ENCODE results near the gene IL17RA.

IL17RA gene

DNA sequence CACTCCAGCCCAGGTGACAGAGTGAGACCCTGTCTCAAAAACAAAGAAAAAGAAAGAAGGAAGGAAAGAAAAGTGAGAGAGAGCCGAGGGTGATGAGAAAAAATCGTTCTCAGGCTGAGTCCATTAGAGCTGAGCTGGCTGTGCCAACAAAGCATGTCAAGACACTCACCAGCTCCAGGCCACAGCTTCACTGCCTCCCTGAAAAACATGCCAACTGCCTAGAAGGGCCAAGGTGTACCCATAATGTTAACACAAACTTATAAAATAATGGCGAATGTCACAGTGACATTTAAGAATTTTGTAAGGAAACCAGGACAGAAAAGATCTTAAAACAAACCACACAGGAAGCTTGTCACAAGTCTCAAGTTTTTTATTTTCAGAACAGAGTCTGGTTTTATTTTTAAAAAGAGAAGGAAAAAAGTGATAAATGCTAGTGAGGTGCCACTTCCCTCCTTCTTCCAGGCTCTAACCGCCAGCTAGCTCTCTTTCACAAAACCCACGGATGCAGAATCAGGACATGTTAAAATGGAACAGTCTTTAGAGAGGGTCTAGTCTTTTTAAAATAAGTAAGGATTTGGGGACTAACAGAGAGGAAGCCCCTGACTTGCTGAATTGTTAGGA, 31.3 kb downstream of the IL17RA start (continued):
- TF ChIP-seq, protein P1, sequence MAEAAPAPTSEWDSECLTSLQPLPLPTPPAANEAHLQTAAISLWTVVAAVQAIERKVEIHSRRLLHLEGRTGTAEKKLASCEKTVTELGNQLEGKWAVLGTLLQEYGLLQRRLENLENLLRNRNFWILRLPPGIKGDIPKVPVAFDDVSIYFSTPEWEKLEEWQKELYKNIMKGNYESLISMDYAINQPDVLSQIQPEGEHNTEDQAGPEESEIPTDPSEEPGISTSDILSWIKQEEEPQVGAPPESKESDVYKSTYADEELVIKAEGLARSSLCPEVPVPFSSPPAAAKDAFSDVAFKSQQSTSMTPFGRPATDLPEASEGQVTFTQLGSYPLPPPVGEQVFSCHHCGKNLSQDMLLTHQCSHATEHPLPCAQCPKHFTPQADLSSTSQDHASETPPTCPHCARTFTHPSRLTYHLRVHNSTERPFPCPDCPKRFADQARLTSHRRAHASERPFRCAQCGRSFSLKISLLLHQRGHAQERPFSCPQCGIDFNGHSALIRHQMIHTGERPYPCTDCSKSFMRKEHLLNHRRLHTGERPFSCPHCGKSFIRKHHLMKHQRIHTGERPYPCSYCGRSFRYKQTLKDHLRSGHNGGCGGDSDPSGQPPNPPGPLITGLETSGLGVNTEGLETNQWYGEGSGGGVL (tag by site-specific recombination; IDR thresholded peaks at IDR 0.05): no peak
- no peak for TF ChIP-seq ZNF404 (tag by site-specific recombination; IDR thresholded peaks at IDR 0.05)
- TF ChIP-seq KLF1 (tag by site-specific recombination; IDR thresholded peaks at IDR 0.05): no peak
- TF ChIP-seq, protein P2, sequence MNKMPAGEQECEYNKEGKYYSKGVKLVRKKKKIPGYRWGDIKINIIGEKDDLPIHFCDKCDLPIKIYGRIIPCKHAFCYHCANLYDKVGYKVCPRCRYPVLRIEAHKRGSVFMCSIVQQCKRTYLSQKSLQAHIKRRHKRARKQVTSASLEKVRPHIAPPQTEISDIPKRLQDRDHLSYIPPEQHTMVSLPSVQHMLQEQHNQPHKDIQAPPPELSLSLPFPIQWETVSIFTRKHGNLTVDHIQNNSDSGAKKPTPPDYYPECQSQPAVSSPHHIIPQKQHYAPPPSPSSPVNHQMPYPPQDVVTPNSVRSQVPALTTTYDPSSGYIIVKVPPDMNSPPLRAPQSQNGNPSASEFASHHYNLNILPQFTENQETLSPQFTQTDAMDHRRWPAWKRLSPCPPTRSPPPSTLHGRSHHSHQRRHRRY (tag by site-specific recombination; IDR thresholded peaks at IDR 0.05): no peak
- no peak for TF ChIP-seq ZNF354C (tag by site-specific recombination; IDR thresholded peaks at IDR 0.05; ENCODE audit: borderline replicate concordance, low read depth)
- TF ChIP-seq, protein P3, sequence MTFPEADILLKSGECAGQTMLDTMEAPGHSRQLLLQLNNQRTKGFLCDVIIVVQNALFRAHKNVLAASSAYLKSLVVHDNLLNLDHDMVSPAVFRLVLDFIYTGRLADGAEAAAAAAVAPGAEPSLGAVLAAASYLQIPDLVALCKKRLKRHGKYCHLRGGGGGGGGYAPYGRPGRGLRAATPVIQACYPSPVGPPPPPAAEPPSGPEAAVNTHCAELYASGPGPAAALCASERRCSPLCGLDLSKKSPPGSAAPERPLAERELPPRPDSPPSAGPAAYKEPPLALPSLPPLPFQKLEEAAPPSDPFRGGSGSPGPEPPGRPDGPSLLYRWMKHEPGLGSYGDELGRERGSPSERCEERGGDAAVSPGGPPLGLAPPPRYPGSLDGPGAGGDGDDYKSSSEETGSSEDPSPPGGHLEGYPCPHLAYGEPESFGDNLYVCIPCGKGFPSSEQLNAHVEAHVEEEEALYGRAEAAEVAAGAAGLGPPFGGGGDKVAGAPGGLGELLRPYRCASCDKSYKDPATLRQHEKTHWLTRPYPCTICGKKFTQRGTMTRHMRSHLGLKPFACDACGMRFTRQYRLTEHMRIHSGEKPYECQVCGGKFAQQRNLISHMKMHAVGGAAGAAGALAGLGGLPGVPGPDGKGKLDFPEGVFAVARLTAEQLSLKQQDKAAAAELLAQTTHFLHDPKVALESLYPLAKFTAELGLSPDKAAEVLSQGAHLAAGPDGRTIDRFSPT (tag by site-specific recombination; IDR thresholded peaks at IDR 0.05): no peak
- no peak for TF ChIP-seq ZNF610 (tag by site-specific recombination; IDR thresholded peaks at IDR 0.05; ENCODE audit: borderline replicate concordance)
- TF ChIP-seq, protein P4, sequence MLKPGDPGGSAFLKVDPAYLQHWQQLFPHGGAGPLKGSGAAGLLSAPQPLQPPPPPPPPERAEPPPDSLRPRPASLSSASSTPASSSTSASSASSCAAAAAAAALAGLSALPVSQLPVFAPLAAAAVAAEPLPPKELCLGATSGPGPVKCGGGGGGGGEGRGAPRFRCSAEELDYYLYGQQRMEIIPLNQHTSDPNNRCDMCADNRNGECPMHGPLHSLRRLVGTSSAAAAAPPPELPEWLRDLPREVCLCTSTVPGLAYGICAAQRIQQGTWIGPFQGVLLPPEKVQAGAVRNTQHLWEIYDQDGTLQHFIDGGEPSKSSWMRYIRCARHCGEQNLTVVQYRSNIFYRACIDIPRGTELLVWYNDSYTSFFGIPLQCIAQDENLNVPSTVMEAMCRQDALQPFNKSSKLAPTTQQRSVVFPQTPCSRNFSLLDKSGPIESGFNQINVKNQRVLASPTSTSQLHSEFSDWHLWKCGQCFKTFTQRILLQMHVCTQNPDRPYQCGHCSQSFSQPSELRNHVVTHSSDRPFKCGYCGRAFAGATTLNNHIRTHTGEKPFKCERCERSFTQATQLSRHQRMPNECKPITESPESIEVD (tag by site-specific recombination; IDR thresholded peaks at IDR 0.05): no peak
- no peak for TF ChIP-seq ZNF560 (tag by site-specific recombination; IDR thresholded peaks at IDR 0.05; ENCODE audit: borderline replicate concordance)
- no peak for TF ChIP-seq ZNF274 (IDR thresholded peaks at IDR 0.05; ENCODE audit: low read length)
- no peak for TF ChIP-seq ZNF274 (tag by site-specific recombination; IDR thresholded peaks at IDR 0.05; ENCODE audit: borderline replicate concordance)
- TF ChIP-seq, protein P5, sequence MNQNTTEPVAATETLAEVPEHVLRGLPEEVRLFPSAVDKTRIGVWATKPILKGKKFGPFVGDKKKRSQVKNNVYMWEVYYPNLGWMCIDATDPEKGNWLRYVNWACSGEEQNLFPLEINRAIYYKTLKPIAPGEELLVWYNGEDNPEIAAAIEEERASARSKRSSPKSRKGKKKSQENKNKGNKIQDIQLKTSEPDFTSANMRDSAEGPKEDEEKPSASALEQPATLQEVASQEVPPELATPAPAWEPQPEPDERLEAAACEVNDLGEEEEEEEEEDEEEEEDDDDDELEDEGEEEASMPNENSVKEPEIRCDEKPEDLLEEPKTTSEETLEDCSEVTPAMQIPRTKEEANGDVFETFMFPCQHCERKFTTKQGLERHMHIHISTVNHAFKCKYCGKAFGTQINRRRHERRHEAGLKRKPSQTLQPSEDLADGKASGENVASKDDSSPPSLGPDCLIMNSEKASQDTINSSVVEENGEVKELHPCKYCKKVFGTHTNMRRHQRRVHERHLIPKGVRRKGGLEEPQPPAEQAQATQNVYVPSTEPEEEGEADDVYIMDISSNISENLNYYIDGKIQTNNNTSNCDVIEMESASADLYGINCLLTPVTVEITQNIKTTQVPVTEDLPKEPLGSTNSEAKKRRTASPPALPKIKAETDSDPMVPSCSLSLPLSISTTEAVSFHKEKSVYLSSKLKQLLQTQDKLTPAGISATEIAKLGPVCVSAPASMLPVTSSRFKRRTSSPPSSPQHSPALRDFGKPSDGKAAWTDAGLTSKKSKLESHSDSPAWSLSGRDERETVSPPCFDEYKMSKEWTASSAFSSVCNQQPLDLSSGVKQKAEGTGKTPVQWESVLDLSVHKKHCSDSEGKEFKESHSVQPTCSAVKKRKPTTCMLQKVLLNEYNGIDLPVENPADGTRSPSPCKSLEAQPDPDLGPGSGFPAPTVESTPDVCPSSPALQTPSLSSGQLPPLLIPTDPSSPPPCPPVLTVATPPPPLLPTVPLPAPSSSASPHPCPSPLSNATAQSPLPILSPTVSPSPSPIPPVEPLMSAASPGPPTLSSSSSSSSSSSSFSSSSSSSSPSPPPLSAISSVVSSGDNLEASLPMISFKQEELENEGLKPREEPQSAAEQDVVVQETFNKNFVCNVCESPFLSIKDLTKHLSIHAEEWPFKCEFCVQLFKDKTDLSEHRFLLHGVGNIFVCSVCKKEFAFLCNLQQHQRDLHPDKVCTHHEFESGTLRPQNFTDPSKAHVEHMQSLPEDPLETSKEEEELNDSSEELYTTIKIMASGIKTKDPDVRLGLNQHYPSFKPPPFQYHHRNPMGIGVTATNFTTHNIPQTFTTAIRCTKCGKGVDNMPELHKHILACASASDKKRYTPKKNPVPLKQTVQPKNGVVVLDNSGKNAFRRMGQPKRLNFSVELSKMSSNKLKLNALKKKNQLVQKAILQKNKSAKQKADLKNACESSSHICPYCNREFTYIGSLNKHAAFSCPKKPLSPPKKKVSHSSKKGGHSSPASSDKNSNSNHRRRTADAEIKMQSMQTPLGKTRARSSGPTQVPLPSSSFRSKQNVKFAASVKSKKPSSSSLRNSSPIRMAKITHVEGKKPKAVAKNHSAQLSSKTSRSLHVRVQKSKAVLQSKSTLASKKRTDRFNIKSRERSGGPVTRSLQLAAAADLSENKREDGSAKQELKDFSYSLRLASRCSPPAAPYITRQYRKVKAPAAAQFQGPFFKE (tag by site-specific recombination; IDR thresholded peaks at IDR 0.05; ENCODE audit: borderline replicate concordance): no peak
- TF ChIP-seq, protein P6, sequence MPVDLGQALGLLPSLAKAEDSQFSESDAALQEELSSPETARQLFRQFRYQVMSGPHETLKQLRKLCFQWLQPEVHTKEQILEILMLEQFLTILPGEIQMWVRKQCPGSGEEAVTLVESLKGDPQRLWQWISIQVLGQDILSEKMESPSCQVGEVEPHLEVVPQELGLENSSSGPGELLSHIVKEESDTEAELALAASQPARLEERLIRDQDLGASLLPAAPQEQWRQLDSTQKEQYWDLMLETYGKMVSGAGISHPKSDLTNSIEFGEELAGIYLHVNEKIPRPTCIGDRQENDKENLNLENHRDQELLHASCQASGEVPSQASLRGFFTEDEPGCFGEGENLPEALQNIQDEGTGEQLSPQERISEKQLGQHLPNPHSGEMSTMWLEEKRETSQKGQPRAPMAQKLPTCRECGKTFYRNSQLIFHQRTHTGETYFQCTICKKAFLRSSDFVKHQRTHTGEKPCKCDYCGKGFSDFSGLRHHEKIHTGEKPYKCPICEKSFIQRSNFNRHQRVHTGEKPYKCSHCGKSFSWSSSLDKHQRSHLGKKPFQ (tag by site-specific recombination; IDR thresholded peaks at IDR 0.05): no peak
